CD14-positive monocyte (primary cell): ENCODE results near the gene RERE. TPM values are rescaled to one million over a fixed set of nuclear protein-coding genes. Genes with fewer than 3 reads are reported as not detected.

Source experiments
- DNase-seq, 3 donors: peaks; one replicate each; pipeline ENCODE4 v3.0.0-alpha.2; 2011 to 2022
- H2AFZ ChIP-seq: 2 replicates; pipeline ENCODE4 v1.6.0; 2012; ENCODE audit warnings: mild to moderate bottlenecking, low read depth, low read length, inconsistent platforms; ENCODE audit not compliant: insufficient read depth, poor library complexity, severe bottlenecking
- H3K27ac ChIP-seq, 2 donors: 1 replicate in 1 of 2; 2 replicates in 1 of 2; pipeline ENCODE4 v1.5.1; 2012 to 2013; ENCODE audit warnings: low read length in 2 of 2, control low read depth in 1 of 2, inconsistent platforms in 1 of 2, low read depth in 1 of 2, mild to moderate bottlenecking in 1 of 2
- H3K27me3 ChIP-seq, 2 donors: one replicate each; pipeline versions ENCODE4 v1.6.0 to v1.6.1; 2011 to 2013; ENCODE audit warnings: low read length in 2 of 2; ENCODE audit not compliant: control insufficient read depth in 2 of 2, insufficient read depth in 2 of 2
- H3K36me3 ChIP-seq, 2 donors: replicated peaks in 1 of 2; 1 replicate in 1 of 2; 2 replicates in 1 of 2; pipeline versions ENCODE4 v1.5.1 to v1.6.1; 2012 to 2013; ENCODE audit warnings: low read length in 2 of 2, control low read depth in 1 of 2, inconsistent platforms in 1 of 2, mild to moderate bottlenecking in 1 of 2; ENCODE audit not compliant: insufficient read depth in 2 of 2, control insufficient read depth in 1 of 2
- H3K4me1 ChIP-seq, 2 donors: 1 replicate in 1 of 2; 2 replicates in 1 of 2; pipeline versions ENCODE4 v1.5.1 to v1.6.1; 2012 to 2013; ENCODE audit warnings: low read length in 2 of 2, control low read depth in 1 of 2, inconsistent platforms in 1 of 2, mild to moderate bottlenecking in 1 of 2, moderate library complexity in 1 of 2; ENCODE audit not compliant: insufficient read depth in 2 of 2, control insufficient read depth in 1 of 2
- H3K4me2 ChIP-seq: replicated peaks from 2 replicates; pipeline ENCODE3; 2012; ENCODE audit warnings: low read length, moderate library complexity, mild to moderate bottlenecking; ENCODE audit not compliant: poor library complexity, severe bottlenecking; ENCODE audit errors: extremely low read depth
- H3K4me3 ChIP-seq, 3 experiments: fragments of 200-600 bp in 1 of 3; sonication (generic) in 1 of 3; replicated peaks in 1 of 3; 1 replicate in 2 of 3; 2 replicates in 1 of 3; pipeline ENCODE4 v1.5.1; 2011 to 2013; ENCODE audit warnings: low read length in 3 of 3, mild to moderate bottlenecking in 3 of 3, control low read depth in 2 of 3, low read depth in 2 of 3, inconsistent platforms in 1 of 3, moderate library complexity in 1 of 3
- H3K79me2 ChIP-seq: 2 replicates; pipeline ENCODE4 v1.6.0; 2012; ENCODE audit warnings: mild to moderate bottlenecking, control low read depth, inconsistent platforms, low read length, moderate library complexity; ENCODE audit not compliant: insufficient read depth
- H3K9ac ChIP-seq: 2 replicates; pipeline ENCODE4 v1.6.0; 2017; ENCODE audit warnings: low read length, mild to moderate bottlenecking; ENCODE audit not compliant: insufficient read depth, poor library complexity, severe bottlenecking
- H3K9me3 ChIP-seq, 2 donors: replicated peaks in 1 of 2; 1 replicate in 1 of 2; 2 replicates in 1 of 2; pipeline versions ENCODE4 v1.5.1 to v1.6.1; 2012 to 2013; ENCODE audit warnings: low read length in 2 of 2, control low read depth in 1 of 2; ENCODE audit not compliant: control insufficient read depth in 1 of 2, insufficient read depth in 1 of 2
- H4K20me1 ChIP-seq: 2 replicates; pipeline ENCODE4 v1.6.0; 2012; ENCODE audit warnings: mild to moderate bottlenecking, low read length, control low read depth, moderate library complexity; ENCODE audit not compliant: insufficient read depth
- H3K27ac Mint-ChIP-seq, 7 donors: one replicate each; pipeline ENCODE4 v1.8.0; 2020; ENCODE audit warnings: mild to moderate bottlenecking in 7 of 7, mixed read lengths in 7 of 7, moderate library complexity in 6 of 7, inconsistent platforms in 2 of 7
- H3K27me3 Mint-ChIP-seq, 3 donors: one replicate each; pipeline ENCODE4 v1.8.0; 2021 to 2022; ENCODE audit warnings: low read depth in 3 of 3, mild to moderate bottlenecking in 3 of 3, mixed read lengths in 3 of 3, moderate library complexity in 3 of 3, inconsistent platforms in 1 of 3
- H3K36me3 Mint-ChIP-seq, 2 donors: one replicate each; pipeline ENCODE4 v1.8.0; 2020; ENCODE audit warnings: mixed read lengths in 2 of 2, inconsistent platforms in 1 of 2, mild to moderate bottlenecking in 1 of 2
- H3K4me1 Mint-ChIP-seq: one replicate; pipeline ENCODE4 v1.8.0; 2020; ENCODE audit warnings: mild to moderate bottlenecking, mixed read lengths
- H3K4me3 Mint-ChIP-seq, 2 donors: one replicate each; pipeline ENCODE4 v1.8.0; 2020; ENCODE audit warnings: mild to moderate bottlenecking in 2 of 2, mixed read lengths in 2 of 2, moderate library complexity in 1 of 2
- H3K9me3 Mint-ChIP-seq, 7 donors: one replicate each; pipeline ENCODE4 v1.8.0; 2020 to 2022; ENCODE audit warnings: mixed read lengths in 7 of 7, mild to moderate bottlenecking in 6 of 7, moderate library complexity in 6 of 7, inconsistent platforms in 2 of 7
- WGBS: methylation state at CpG from one replicate; pipeline ENCODE4 v1.1.5; 2013; ENCODE audit warnings: missing lambda C conversion rate; ENCODE audit not compliant: insufficient coverage; 5-methylcytosine and 5-hydroxymethylcytosine counted together
- intact Hi-C, 2 donors: fragments of 100-400 bp; cut with micrococcal nuclease; formaldehyde crosslinking; loops; one replicate each; pipeline versions ENCODE4 v1.15.0 to v1.15.1; 2023
- polyA plus RNA-seq, 3 donors: library from polyadenylated mRNA; depleted of rRNA in 1 of 3; unstranded in 2 of 3; stranded (reverse) in 1 of 3; fragments of 300-500 nt in 2 of 3; fragments of >200 nt in 1 of 3; fragmentation: Illumina TruSeq in 2 of 3; gene quantifications; 1 replicate in 2 of 3; 2 replicates in 1 of 3; pipeline ENCODE4 v1.2.3, GENCODE V29; 2012 to 2021
- TF ChIP-seq, protein P1 (sequence below): fragments of 200-600 bp; IDR thresholded peaks from one replicate; pipeline ENCODE4 v1.8.0; 2022; ENCODE audit warnings: antibody characterized with exemption, mild to moderate bottlenecking

Gene RERE
- polyA plus RNA-seq, 3 donors: 1.2 to 19.4 (median 3.8) TPM

DNA sequence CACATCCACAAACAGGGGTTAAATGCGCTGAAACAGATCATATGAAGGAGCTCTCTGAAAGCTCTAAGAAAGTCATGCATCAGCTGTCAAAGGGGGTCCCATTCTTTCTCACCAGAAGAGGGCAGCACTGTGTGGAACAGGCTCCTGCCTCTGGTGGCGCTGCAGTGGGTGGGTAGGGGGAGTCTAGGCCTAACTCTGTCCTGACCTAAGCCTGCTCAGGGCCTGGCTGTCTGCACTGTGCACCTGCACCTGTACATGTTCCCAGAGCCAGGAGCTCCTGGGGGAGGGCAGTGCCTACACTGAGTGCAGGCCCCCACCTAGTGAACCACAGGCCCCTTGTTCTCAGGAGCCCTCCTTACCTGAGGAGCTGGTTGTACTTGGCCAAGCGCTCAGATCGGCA, 45.1 kb upstream of the RERE start:
- no peaks in the 10 kb centered on the region for H3K9me3 ChIP-seq
- Mint-ChIP-seq H3K36me3 (peaks cover 87 to 94% of the 10 kb centered on the region in 2 donors), H3K4me3 (no peak overlapping the region), H3K27me3 (no peaks in the 10 kb centered on the region), H3K9me3 (no peaks in the 10 kb centered on the region), H3K4me1 (peaks cover 32% of the 10 kb centered on the region), H3K27ac (peak overlapping the region in 6 of 7 donors; percentile 24 to 77 (median 66))
- peaks cover 96 to 99% of the 10 kb centered on the region in 2 donors for H3K36me3 ChIP-seq
- peaks cover 98% of the 10 kb centered on the region for H4K20me1 ChIP-seq
- H3K4me3 ChIP-seq: no peak overlapping the region
- no peak overlapping the region for H3K4me2 ChIP-seq
- no peak overlapping the region for H3K9ac ChIP-seq
- H3K27ac ChIP-seq: peak overlapping the region in 1 of 2 donors; percentile 49
- no peaks in the 10 kb centered on the region for H3K27me3 ChIP-seq
- peak in 2 of 3 donors; percentile 18 to 36 for DNase-seq
- TF ChIP-seq, protein P1, sequence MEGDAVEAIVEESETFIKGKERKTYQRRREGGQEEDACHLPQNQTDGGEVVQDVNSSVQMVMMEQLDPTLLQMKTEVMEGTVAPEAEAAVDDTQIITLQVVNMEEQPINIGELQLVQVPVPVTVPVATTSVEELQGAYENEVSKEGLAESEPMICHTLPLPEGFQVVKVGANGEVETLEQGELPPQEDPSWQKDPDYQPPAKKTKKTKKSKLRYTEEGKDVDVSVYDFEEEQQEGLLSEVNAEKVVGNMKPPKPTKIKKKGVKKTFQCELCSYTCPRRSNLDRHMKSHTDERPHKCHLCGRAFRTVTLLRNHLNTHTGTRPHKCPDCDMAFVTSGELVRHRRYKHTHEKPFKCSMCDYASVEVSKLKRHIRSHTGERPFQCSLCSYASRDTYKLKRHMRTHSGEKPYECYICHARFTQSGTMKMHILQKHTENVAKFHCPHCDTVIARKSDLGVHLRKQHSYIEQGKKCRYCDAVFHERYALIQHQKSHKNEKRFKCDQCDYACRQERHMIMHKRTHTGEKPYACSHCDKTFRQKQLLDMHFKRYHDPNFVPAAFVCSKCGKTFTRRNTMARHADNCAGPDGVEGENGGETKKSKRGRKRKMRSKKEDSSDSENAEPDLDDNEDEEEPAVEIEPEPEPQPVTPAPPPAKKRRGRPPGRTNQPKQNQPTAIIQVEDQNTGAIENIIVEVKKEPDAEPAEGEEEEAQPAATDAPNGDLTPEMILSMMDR: peak; percentile 68
- no peak overlapping the region for H2AFZ ChIP-seq
- 83% methylated on average over 4 of the region's 4 CpGs for WGBS
- H3K4me1 ChIP-seq: peaks cover 5 to 25% of the 10 kb centered on the region in 2 donors
- intact Hi-C loops: no loop called here
- H3K79me2 ChIP-seq: peaks cover 59% of the 10 kb centered on the region

DNA sequence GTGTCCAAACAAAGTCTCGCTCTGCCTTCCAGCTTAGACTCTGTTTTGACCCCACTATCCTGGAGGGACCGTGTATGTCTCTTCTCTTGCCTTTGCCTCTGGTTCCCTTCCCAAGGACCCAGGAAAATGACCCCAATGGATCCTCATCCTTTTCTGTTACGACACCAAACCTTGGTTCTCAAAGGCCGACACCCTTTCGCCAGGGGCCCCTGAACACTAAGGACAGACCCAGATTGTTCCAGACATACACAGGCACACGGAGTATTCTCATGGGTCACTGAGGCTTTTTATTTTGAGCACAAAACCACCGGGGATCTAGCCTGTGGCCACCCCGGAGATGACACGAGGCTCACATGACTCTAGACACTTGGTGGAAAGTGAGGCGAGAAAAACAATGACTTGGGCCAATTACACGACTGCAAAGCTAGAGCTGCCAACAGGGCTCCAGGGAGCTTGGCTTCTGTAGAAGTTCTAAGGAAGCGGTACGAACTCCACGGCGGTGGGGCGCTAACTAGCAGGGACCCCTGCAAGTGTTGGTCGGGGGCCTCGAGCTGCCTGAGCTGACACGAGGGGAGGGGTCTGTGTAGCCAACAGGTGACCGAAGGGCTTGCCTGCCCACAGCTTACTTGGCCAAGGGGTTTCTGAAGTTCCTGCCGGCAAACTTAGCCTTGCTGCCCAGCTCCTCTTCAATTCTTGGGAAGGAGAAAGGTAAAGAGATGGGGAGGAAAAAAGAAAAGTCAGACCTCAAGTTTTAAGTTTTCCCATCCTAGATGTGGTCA, 43.5 kb upstream of the RERE start:
- Histone ChIP-seq H4K20me1 (peaks cover 91% of the 10 kb centered on the region), H3K79me2 (peaks cover 43% of the 10 kb centered on the region)
- no peaks in the 10 kb centered on the region for H3K27me3 Mint-ChIP-seq

More for the DNA sequence above, 43.5 kb upstream of the RERE start:
- no peak for DNase-seq
- intact Hi-C loops: no loop called here
- Histone ChIP-seq H3K27ac (peak overlapping the region in 1 of 2 donors; percentile 40), H3K9ac (no peak overlapping the region), H3K4me3 (no peak overlapping the region), H3K4me2 (no peak overlapping the region), H3K27me3 (no peaks in the 10 kb centered on the region), H2AFZ (no peak overlapping the region), H3K4me1 (peaks cover 5 to 12% of the 10 kb centered on the region in 2 donors), H3K36me3 (peaks cover 91 to 97% of the 10 kb centered on the region in 2 donors), H3K9me3 (no peaks in the 10 kb centered on the region)
- WGBS: 84% methylated on average over 21 of the region's 21 CpGs
- Mint-ChIP-seq H3K4me3 (no peak overlapping the region), H3K9me3 (peaks cover 0 to 3% (median 0%) of the 10 kb centered on the region in 7 donors), H3K27ac (peak overlapping the region in 6 of 7 donors; percentile 27 to 82 (median 66)), H3K4me1 (peaks cover 24% of the 10 kb centered on the region), H3K36me3 (peaks cover 85 to 94% of the 10 kb centered on the region in 2 donors)
- TF ChIP-seq, protein P1: no peak
